Activated CD4-positive, alpha-beta T cell treated with anti-CD3 and anti-CD28 coated beads, Interleukin-2, amount 50 U/mL, for 1 hour (primary cell): ENCODE measurements around the gene GSTT4.
"Not testable (repeated sequence)": the region's sequence is repeated elsewhere in the genome, so short reads cannot be mapped to it uniquely, and the experiment has no call there.

ENCODE experiments used
- DNase-seq: peaks from one replicate; pipeline ENCODE4 v3.0.0-alpha.2; 2020

Gene GSTT4

DNA sequence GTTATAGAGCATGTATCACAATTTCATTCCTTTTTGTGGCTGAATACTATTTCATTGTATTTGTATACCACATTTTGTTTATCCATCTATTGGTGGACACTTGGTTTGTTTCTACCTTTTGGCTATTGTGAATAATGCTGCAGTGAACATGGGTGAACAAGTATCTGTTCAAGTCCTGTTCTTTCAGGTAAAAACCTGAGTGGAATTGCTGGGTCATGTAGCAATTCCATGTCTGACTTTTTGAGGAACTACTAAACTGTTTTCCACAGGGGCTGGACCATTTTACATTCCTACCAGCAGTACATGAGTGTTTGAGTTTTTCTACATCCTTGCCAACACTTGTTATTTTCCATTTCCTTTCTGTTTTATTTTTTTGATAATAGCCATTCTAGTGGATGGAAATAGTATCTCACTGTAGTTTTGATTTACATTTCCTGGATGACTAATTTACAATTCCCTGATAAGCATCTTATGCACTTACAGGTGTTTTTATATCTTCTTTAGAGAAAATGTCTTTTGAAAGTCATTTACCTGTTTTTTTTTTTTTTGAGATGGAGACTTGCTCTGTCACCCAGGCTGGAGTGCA lies 18.0 kb upstream of the GSTT4 start:
- no peak for DNase-seq

DNA sequence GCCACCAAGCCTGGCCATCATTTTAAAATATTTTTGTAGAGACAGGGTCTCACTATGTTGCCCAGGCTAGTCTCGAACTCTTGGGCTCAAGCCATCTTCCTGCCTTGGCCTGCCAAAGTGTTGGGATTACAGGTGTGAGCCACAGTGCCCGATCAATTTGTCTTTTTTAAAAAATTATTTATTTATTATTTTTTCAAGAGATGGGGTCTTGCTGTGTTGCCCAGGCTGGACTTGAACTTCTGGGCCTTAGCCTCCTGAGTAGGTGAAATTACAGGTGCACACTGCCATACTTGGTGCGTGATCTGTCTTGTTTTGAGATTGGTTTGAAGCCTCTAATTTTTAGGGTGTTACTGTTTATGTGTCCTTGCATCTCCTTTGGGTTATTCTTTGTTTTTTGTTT lies 16.1 kb upstream of the GSTT4 start:
- no peak for DNase-seq

DNA sequence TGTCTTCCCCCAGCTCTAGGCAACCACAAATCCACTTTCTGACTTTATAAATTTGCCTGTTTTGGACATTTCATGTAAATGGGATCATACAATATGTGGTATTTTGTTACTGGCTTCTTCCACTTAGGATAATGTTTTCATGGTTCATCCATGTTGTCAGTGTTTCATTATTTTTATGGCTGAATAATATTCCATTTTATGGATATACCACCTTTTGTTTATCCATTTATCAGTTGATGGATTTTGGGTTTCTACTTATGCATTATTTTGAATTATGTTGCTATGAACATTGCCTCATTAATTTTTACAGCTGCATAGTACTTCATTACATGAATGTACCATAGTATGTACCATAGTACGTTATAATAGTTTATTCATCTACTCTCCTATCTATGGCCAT lies 10.9 kb upstream of the GSTT4 start:
- no peak for DNase-seq

DNA sequence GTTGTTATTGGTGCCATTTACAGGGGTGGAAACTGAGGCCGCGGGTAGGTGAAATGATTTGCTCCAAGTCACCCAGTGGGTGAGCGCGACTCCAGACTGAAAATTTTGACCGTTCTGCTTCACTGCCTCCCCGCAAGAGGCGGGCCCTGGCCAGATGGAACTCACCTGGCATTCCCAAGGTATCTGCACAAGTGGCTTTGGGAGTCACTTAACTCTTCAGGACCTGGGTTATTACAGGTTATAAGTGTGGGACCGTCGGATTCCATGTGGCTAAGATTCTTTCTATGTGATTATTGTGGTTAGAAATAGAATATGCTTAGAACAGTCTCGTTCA lies 6.4 kb upstream of the GSTT4 start:
- no peak for DNase-seq

DNA sequence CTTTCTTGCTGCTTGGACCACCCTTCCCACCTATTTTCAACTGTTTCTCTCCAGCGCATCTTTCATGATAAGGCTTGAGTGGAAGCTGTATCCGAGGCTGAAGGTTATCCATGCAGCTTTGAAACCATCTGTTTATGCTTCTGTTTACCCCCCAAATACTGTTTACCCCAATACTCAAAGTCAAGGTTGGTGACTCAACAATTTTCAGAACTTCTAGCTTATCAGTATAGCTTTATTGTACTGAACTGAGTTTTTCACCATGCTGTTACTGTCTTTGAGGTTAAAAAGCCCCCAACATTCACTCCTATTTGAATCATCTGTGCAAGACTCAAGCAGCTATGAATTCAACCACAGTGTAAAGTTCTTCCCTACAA lies 4.8 kb upstream of the GSTT4 start:
- no peak for DNase-seq

DNA sequence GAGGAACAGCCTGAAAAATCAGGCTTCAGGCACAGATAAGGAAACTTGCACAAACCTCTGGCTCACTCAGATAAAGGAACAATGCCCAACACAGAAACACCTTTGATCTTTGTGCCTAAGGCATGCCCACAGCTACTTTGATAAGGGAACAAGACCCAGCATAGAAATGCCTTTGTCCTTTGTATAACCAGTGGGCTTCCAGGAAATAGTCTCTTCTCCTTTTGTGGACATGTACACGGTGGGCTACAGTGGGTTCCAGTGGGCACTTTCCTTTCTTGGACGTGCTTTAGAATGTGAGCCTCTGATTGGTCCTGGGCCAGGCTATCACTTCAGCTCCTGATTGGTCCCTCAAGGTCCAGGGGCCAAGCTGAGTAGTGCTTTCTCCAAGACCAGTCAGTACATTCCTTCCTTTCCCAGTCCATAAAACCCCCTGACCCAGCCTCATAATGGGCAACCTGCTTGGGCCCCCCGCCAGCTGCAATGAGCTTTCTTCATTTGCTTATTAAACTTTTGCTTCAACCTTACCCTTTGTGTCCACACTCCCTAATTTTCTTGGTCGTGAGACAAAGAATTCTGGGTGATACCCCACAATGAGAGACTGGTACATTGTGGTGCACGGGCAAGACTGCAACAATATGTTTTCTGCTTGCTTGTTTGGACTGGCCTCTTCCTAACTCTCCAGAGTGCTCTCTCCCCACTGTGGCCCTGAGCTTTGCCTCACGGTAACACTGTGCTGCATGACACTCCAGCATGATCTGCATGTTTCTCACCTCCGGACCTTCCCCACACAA lies 4.2 kb upstream of the GSTT4 start:
- no peak for DNase-seq

DNA sequence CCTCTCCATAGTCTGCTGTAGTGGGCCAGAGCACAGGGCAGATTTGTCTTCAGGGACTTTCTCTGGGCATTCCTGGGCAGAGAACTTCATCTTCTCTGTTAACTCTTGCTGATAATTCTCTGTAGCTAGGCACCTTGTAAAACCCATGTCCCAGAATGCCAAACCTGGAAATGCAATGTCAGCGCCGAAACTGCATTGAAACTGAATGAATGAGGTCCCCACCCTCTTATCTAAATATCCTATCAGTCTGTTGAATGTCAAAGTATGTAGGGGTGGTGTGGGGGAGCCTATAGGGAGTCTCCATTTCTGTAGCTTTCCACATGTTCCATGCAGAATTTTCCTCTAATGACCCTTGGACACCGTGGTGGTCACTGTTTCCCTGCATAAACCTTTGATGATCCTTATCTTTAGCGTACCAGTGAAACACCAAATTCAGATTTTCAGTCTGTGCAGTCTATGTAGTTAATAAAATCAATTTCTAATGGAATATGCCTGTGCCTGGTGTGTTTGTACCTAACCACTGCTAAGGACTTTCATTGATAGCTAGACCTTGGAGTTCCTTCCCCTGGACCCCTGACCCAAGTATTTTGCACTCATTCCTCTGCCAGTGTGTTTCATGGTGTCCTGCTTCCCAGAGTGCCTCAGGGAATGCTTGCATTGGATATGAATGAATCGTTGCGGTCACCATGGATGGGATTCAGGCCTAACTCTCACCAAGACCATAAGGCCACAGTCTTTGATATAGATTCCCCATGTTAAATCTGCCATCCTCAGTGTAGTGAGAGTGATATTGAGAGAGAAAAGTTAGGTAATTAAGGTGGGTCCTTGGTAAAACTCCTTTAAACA lies 3.4 kb upstream of the GSTT4 start:
- DNase-seq, result no peak

DNA sequence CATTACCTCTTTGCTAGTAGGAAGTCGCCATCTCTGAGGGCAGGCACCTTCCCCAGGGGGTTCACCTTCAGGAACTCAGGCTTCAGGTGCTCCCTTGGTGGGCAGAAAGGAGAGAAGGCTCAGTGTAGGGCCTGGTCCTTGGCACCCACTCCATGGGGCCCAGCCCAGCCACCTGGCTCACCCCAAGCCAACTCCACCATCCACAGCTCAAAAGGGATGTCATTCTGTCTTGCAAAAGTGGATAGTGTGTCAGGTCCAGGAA lies 2.7 kb upstream of the GSTT4 start:
- no peak for DNase-seq

DNA sequence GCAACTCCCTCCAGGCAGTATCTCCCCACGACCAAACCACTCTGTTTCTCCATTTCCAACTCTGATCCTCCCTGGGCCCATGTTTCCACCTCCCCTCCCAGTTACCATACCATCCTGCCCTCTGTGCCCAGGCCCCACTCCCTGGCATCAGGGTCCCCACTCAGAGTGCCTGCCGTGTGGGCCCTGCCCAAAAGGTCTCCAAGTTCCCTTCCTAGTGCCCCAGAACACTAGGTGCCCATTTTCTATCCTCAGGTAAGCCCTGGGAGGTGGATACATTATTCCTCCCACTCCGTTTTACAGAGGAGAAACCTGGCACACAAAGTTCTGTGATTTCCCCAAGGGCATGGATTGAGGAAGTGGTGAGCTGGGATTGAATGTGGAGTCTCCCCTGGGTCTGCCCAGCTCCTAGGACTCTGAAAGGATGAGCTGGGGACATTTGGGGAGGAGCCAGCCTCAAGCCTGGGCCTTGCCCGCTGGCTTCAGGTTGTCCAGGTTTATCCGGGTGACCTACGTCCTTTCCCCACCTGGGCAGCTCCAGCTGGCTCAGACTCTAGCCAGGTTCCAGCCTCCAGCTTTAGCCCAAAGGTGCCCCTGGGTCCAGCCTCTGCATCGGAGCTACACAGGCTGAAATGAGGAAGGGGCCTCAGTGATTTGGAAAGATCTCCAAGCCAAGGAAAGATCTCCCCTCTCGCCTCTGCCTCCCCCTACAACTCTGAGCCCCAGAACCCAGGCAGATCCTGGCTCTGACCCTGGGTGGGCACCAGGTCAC lies 2.2 kb upstream of the GSTT4 start:
- DNase-seq, result no peak

DNA sequence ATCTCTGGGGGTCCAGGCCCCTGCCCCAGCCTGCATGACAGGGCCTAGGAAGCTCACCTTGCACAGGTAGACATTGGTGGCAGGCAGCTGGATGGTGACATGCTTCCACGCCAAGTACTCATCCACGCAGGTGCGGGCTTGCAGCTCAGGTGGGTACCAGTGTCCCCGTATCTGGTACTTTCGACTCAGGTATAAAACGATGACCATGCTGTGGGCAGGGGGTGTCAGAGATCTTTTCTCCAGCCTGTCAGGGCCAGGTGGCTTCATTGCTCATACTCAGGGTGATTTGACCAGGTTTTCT lies 1.6 kb upstream of the GSTT4 start:
- DNase-seq, result no peak

DNA sequence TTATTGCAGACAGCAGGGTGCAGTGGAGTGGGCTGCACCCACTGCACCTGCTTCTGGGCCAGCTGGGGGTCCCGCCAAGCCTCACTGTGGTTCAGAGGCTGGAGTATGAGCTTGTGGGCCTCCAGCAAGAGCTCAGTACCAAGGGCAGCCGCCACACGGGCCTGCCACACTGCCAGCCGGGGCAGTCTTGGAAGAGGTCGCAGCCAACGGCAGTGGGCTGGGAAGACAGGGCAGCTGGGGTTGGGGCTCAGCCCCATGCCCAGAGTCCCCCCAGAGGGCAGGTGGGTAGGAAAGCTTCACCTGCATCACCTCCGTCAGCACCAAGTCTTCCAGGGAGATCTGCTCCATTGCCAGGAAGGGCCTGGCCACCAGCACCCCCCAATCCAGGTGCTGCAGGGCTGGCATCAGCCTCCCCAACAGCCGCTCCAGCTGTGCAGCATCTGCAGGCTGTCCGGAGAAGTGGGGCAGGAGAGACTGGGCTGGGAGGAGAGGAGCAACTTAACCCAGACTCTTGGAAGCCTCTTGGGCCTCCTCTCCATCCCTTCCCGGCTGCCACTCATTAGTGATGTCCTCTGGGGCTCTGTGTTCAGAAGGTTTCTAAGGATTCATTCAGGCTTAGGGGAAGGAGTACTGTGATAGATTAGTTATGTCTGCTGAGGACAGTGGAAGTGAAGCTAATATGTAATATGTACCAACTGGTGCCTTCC lies 1.1 kb upstream of the GSTT4 start:
- no peak for DNase-seq

DNA sequence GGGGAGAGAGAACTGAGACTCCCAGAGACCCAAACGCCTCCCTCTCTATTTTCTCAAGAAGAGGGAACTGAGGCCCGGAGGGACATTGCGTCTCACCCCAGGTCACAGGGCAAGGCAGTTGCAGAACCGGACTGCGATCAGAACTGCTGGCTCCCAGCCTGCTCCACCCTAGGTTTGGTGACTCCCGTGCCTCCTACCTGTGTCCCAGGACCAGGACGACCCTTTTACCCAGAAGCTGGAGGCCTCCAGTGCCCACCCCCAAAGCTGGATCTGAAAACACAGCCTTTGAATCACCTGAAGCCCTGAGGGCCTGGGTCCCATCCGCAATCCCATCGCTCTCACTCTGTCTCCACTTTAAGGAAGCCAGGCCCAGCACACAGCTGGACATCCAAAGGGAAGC lies 1.4 kb downstream of the GSTT4 start:
- no peak for DNase-seq

DNA sequence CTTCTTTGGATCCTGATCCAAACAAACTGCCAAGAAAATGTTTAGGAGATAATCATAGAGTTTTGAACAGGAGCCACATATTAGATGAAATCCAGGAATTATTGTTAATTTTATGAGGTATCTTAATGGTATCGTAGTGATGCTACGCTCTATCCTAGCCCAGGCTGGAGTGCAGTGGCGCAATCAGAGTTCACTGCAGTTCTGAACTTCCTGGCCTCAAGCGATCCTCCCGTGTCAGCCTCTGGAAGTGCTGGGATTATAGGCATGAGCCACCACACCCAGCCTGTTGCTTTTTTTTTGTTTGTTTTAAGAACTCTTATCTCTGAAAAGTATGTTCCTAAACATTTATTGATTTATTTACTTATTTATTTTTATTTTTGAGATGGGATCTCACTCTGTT lies 2.4 kb downstream of the GSTT4 start:
- DNase-seq, result no peak

DNA sequence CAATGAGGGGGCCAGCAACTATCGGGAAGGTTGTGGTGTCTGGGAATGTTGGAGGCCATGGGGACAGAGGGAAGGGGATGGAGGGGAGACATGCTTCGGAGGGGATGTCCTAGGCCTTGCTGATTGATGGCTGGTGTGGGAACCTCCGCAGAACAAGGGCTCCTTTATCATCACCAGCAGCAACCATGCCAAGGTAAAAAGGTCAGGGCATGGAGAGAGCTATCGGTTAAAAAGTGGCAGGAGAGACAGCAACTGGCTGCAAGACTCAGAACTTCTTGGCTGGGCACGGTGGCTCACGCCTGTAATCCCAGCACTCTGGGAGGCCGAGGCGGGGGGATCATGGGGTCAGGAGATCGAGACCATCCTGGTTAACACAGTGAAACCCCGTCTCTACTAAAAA lies 3.0 kb downstream of the GSTT4 start:
- no peak for DNase-seq

DNA sequence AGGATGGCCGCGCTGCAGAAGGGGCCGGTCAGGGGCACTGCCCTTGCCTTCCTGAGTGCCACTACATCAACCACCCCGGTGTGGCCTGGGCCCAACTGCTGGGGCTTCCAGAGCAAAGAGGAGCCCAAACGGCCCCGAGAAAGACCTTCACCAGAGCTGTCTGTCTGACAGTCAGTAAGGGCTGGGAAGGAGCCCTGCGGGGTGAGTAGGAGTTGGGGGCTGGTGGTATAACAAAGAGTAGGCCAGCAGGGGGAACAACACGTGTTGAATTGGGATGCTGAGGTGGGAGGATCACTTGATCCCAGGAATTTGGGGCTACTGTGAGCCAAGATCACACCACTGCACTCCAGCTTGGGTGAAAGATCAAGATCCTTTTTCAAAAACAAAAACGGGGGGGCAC lies 3.9 kb downstream of the GSTT4 start:
- DNase-seq, result no peak

DNA sequence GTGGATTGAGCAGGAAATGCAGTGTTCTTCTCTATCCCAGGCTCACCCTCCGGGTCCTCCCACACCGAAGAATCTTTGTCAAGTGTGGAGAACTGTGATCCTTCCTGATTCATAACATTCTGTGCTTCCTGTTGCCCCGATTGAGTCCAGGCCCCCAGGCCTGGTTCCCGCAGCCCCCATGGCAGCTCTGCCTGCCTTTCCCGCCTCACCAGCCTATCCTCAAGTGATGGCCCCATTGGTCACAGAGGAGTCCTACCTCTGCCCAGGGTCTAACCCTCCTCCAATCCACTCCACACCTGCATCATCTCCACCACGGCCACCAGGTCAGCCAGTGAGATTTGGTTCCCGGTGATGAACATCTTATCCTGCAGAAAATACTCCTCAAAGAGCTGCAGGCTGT lies 5.5 kb downstream of the GSTT4 start:
- not testable (repeated sequence) for DNase-seq

DNA sequence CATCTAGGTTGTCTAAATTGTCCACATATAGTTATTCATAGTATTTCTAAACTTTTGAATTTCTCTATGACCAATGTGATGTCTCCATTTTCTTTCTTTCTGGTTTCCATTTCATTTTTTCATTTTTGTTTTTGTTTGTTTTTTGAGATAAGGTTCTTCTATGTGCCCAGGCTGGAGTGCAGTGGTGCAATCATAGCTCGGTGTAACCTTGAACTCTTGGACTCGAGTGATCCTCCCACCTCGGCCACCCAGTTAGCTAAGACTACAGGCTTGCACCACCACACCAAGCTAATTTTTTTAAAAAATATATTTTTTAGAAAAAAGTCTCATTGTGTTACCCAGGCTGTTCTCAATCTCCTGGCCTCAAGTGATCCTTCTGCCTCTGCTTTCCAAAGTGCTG lies 8.2 kb downstream of the GSTT4 start:
- no peak for DNase-seq

DNA sequence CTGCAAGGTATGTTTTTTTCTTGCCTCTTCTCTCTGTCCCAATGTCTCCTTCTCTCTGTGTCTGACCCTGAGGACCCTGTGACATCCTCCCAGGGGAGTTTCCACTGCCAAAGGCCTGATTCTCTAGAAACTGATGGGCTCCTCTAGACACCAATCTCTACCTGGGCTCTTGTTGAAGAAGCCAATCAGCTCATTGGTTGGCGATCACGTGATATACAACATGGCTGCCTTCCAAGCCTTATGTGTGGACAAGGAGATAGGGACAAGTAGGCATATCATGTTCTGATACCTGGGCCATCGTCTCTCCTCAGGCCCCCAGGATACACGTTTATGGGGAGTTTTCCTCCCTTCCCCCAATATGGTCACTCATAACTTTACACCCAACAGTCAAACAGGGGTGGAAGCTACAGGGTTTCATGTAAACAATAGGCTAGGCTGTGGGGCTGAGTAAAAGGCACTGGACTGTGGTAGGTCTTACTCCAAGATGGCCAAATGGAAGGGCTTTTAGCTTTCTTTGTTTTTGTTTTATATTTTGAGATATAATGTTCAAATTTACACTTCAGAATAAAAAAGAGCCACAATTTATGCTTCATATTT lies 11.6 kb downstream of the GSTT4 start:
- DNase-seq, result not testable (repeated sequence)

DNA sequence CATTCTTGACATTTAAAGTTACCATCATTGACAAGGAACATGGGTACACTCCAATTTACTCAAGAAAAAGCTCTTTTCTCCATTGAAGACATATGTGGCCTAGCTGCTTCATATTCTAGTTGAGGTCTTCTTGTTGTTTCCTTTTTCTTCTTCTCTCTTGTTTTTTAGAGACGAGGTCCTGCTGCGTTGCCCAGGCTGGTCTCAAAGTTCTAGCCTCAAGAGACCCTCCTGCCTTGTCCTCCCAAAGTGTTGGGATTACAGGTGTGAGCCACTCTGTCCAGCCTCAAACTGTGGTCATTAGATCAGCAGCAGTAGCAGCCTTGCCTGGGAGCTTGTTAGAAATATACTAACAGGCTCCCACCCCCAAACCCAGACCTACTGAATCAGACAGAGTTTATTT lies 12.2 kb downstream of the GSTT4 start:
- not testable (repeated sequence) for DNase-seq

DNA sequence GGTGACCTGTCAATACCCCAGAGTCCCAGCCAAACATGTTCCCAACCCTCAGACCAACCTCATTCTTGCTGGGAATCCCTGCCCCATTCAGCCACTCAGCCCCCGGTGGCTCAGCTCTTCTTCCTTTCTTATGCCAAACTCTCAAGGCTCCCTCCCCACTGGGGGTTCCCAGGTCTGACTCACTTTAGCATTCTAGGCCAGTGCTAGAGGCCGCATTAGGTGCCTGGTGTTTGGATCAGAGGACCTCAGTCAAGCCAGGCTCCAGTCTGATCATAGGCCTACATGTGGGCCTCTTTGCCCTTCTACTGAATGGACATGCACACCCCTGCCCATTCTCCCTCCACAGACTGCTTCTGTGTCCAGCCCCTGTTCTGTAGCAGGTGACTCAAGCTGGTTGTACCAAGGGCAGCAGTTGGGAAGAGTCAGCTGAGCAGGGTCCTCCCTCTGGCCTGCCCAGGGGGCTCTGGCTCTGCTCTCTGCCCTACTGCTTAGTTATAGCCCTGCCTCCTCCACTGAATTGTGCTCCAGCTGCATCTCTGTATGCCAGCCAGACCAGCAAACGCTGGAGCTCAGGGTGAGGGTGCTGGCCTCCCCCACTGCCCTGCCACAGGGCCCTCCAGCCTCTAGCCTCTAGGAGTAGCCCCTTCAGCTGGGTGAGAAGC lies 15.5 kb downstream of the GSTT4 start:
- not testable (repeated sequence) for DNase-seq

DNA sequence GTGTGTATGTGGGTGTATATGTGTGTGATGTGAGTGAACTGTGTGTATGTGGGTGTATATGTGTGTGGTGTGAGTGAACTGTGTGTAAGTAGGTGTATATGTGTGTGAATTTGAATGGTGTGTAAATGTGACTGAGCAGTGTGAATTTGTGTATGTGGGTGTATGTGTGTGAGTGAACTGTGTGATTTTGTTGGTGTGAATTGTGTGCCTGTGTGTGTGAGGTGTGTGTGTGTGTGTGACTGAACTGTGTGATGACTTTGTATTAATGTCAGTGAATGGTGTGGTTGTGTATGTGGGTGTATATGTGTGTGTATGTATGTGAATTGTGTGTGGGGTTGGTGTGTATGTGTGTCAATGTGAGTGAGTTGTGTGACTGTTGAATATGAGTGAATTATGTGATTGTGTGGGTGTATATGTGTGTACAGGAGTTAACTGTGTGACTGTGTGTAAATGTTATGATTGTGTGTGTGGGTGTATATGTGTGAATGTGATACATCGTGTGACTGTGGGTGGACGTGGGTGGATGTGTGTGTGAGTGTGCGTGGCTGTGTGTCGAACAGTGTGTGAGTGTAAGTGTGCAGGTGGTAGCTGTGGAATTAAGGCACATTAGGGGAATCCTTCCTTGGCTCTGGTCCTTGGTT lies 18.6 kb downstream of the GSTT4 start:
- not testable (repeated sequence) for DNase-seq

DNA sequence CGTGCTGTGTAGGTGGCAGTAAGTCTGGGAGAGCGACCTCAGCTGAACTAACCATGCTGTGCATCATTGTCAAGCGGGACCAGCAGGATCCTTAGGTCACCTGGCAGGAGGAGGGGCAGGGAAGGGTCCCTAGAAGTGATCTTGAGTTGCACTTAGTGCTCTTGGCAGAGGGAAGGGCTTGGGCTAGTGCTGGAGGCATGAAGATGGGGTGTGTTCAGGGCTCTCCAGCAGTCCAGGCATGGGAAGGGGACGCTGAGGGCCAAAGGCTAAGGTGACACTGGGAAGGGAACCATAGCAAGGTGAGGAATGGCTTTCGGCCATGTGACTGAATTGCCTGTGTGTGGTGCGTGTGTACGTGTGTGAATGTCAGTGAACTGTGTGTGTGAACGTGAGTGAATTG lies 19.2 kb downstream of the GSTT4 start:
- DNase-seq, result not testable (repeated sequence)
